HG02943 (cell line): Measurements from ENCODE around the gene HIF3A.

Experiments
- ATAC-seq: cut with Tn5 transposase; IDR thresholded peaks from one replicate; pipeline ENCODE4 v1.9.1; 2021; ENCODE audit warnings: mild to moderate bottlenecking, low read depth, moderate library complexity; ENCODE audit not compliant: unreplicated experiment

HIF3A gene

DNA sequence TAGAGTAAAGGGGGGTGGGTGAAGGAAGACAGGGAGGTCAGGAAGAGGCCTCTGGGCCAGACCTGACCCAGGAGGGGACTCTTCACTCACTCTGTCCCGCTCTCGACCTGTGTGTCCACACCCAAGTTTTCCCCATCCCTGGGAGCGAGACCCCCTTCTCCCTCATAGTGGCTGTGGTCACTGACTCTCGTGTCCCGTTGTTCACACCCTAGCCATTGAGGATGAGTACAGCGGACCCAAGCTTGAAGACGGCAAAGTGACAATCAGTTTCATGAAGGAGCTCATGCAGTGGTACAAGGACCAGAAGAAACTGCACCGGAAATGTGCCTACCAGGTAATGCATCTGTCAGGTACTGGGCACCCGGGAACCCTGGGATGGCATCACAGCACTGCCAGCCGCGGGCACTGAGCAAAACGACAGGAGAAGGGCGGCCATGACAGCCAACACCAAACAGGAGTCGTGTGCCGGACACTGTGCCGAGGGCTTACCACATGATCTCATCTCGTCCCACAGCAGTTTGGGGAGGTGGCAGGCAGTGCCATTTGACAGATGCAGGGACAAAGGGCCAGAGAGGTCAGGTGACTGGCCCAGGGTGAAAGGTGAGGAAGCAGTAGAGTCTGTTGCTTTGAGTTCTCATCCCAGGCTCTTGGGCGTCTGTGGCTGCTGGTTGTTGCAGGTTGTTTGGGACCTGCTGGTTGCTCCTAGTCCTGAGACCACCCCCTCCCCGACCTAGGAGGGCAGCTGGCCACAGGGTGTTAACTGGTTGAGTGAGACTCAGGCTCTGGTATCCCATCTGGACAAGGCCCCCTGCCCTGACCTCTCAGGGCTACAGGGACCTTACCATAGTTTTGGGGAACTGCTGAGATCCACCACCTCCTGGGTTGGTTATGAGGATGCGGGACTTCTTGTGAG lies 79.7 kb downstream of the HIF3A start:
- ATAC-seq, result no peak

DNA sequence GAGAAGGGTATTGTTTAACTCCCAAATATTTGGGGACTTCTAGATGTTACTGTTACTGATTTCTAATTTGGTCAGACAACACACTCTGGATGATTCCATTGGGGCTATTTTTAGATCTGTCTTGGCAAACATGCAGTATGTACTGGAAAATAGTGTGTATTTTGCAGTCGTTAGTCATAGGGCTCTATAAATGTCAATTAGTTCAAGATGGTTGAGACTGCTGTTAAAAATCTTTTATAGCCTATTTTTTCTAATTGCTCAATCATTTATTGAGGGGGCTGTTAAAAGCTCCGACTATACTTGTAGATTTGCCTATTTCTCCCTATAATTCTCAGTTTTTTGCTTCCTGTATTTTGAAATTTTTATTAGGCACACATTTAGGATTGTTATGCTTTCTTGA lies 81.4 kb downstream of the HIF3A start:
- no peak for ATAC-seq

DNA sequence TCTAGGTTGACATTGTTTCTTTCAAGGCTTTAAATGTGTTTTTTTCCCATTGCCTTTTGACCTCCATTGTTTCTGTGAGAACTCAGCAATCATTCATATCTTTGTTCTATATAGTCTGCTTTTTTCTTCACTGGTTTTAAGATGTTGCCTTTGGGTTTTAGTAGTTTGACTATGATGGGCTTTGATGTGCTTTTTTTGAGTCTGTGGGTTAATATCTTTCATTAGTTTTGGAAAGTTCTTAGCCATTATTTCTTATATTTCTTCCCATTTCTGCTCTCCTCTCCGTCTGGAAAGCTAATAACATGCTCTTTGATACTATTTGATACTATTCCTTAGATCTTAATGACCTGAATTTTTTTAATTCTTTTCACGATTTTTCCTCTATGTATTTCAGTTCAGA lies 83.8 kb downstream of the HIF3A start:
- ATAC-seq, result no peak

DNA sequence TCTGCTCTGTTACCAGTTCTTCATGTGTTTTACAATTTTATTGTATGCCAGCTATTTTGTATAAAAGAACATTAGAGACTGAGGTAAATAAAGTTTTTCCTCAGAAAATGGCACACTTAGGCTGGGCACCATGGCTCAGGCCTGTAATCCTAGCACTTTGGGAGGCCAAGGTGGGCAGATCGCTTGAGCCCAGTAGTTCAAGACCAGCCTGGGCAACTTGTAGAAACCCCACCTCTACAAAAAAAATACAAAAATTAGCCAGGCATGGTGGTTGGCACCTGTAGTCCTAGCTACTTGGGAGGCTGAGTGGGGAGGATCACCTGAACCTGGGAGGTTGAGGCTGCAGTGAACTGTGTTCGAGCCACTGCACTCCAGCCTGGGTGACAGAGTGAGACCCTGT lies 84.5 kb downstream of the HIF3A start:
- no peak for ATAC-seq

DNA sequence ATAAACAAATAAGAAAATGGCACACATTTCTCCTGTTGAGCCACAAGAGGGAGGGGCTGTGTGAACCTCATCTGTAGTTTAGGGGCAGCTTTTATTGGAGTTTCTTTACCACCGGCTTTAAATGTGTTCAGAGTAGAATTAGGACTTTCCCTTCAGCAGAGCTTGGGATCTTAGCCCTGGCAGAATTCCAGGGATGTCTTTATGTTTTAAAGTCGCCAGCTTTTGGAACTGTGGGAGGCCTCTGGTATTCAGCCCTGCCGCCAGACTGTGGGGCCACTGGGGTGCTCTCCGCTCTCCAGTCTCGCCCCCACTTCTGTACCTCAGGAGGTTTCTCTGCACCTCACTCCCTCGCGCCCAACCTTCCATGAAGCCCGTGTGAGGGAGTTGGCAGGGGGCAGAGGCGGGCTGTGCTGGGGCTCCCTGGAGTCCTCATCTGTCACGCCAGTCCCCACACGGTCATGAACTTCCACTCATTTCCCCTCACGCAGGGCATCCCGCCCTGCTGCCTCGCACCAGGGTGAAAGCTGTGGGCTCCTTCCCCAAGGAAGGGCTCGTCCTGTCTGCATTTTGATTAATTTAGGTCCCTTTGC lies 85.0 kb downstream of the HIF3A start:
- no peak for ATAC-seq

DNA sequence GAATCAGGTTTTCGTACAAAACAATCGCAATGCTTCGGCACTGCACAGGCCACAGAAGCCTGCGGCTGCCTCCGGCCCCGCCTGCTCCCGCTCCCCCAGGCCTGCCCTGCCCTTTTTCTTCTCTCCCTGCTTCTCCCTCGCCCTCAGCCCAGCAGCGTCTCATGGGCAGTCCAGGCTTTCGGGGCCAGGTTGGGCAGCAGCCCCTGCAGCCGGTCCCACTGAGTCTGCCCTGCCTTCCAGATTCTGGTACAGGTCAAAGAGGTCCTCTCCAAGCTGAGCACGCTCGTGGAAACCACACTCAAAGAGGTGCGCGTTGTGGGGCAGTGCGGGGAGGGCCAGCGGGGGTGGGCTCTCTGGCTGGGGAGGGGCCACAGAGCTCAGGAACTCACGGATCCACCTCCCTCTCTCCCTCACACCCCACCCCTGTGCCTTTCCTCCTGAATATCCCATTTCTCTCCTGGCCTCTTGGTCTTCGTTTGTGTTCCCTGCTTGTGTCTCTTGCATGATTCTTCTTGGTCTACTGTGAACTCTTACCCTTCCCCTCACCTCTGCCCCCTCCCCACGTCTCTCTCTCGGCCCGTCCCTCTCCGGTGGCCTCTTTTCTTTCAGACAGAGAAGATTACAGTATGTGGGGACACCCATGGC lies 86.5 kb downstream of the HIF3A start:
- ATAC-seq, result no peak

DNA sequence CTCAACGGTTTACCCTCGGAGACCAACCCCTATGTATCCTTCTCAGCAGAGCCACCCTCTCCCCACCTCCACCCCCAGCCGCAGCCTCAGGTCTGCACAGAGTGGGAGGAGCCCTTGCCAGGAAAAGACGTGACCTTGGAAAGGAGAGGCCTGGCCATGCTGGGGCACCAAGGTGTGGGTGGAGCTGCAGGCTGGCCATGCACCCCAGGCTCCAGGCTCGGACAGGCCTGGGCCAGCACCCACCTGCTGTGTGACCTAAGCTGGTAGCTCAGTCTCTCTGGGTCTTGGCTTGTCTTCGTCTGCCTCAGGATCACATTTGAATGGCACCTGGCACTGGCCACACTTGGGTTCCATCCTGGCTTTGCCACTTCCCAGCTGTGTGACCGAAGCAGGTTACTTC lies 87.0 kb downstream of the HIF3A start:
- no peak for ATAC-seq

DNA sequence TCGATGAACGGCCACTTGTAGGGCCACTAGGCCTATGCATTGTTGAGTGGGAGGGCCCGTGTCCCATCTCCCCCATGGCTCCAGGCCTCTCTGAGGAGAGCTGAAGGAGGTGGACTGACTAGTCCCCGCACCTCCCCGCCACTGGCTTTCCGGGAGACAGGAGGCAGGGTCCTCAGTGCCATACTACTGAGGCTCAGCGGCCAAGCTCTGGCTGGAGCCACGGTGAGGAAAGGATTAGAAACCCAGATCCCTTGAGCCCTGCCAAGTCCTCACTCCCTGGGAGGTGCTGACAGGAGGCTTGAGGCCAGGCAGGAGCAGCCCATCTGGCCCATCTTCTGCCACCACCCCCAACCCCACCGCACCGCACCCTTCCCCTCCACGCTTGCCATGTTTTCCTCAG lies 87.6 kb downstream of the HIF3A start:
- ATAC-seq, result no peak

DNA sequence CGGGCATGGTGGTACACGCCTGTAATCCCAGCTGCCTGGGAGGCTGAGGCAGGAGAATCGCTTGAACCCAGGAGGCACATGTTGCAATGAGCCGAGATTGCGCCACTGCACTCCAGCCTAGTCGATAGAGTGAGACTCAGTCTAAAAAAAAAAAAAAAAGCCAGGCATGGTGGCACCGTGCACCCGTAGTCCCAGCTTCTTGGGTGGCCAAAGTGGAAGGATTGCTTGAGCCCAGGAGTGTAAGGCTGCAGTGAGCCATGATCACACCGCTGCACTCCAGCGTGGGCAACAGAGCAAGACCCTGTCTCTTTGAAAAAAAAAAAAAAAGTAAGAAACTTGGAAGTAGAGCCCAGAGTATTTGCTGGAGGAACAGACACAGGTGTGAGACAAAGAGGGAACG lies 88.8 kb downstream of the HIF3A start:
- no peak for ATAC-seq

DNA sequence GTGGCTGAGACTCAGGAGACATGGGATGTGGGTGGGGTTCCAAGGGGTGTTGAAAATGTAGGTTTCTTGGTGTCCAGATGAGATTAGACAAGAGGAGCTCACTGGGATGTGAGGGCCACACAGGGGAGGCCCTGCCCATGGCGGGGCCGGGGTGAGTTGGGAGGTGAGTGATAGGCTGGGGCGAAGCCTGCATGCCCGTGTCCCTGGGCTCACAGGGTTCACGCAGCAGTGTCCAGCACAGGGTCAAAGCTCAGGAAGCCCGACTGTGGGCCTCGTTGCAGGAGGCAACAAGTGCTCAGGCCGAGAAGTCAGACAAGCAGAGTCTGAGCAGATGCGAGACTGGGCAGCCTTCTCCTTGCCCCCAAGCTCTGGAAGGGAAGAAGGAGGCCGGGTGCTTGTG lies 89.3 kb downstream of the HIF3A start:
- no peak for ATAC-seq

DNA sequence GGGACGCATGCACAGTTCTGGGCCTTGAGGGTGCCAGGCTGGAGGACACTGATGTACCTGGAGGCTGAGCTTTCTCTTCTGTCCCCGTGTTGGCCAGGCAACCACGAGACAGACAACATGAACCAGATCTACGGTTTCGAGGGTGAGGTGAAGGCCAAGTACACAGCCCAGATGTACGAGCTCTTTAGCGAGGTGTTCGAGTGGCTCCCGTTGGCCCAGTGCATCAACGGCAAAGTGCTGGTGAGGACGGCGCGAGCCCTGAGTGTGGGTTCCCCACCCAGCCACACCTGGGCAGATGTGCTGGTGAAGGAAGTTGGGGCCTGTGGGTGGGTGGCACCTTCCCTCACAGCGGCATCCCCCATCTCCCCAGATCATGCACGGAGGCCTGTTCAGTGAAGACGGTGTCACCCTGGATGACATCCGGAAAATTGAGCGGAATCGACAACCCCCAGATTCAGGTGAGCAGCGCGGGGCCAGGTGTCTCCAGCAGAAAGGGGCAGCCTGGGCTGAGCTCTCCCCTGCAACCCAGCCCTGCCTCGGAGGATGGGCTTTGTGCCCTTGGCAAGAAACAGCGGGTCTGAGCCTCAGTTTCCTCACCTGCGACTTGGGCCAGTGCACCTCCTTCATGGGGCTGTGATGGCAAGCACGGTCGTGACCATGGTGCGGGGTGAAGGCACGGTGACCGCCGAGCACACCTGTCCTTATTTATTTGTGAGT lies 90.3 kb downstream of the HIF3A start:
- ATAC-seq, result no peak

DNA sequence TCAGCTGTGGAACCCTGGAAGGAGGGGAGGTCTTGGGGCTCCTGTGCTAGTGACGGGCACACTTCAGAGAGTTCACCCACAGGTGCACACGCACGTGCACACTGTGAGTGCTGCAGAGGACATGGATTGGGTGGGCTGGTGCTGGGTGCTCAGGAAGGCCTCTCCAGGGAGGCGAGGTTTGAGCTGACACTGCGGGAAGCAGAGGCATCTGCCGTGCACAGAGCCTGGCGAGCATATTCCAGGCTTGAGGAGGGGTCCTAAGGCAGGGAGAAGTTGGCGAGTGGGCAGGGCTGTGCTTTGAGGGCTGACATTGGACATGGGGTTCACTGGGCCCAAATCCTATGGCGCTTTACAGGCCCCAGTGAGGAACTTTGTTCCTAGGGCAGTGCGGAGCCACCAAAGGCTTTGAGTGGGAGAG lies 90.9 kb downstream of the HIF3A start:
- no peak for ATAC-seq

DNA sequence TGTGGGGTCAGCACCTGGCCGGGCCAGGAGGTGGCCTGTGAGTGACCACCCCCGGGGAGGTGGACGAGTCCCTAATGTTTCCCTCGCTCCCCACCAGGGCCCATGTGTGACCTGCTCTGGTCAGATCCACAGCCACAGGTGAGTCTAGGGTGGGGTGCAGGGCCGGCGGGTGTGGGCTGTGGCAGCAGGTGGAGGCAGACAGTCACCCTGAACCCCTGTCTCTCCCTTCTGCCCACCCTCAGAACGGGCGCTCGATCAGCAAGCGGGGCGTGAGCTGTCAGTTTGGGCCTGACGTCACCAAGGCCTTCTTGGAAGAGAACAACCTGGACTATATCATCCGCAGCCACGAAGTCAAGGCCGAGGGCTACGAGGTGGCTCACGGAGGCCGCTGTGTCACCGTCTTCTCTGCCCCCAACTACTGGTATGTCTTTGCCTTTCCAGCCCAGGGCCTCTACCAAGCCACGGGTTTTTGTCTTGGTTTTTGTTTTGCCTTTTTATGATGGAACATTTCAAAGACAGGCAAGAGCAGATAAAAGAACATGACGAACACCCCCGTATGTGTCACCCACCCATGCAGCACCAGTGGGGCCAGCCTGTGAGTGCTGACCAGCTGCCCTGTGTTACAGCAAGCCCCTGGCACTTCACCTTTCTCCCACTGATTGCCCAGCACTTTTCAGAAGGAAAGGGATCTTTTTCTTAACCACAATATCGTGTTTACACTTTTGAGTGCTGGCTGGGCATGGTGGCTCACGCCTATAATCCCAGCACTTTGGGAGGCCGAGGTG lies 91.7 kb downstream of the HIF3A start:
- no peak for ATAC-seq

DNA sequence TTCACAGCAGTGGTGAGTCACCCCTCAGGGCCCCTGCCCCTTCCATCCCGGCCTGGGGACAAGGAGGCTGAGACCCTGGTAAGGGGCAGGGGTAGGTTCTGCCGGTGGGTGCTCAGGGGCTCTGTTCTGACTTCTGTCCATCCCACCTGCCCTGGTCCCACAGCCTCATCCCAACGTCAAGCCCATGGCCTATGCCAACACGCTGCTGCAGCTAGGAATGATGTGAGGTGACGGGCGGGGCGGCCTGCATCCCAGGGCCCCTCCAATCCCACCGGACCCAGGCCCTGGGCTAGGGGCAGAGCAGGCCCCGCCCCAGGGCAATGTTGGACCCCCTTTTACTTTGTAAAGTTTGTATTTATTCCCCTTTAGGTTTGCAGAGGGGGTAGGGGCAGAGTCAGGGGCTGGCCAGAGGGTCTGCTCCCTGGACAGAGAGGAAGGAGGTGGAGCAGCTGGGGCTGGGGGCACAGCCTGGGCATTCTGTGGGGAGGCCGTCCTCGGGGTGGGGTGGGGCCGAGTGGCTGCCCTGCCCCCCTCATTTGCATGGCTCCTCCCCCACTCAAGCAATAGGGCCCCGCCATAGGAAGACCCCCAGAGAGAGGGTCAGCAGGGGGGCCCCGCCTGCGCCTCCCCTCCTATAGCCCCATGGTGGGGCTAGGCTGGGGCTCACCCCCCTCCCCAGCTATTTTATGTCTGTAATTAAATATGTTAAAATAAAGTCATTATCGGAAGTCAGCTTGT lies 93.4 kb downstream of the HIF3A start:
- no peak for ATAC-seq

DNA sequence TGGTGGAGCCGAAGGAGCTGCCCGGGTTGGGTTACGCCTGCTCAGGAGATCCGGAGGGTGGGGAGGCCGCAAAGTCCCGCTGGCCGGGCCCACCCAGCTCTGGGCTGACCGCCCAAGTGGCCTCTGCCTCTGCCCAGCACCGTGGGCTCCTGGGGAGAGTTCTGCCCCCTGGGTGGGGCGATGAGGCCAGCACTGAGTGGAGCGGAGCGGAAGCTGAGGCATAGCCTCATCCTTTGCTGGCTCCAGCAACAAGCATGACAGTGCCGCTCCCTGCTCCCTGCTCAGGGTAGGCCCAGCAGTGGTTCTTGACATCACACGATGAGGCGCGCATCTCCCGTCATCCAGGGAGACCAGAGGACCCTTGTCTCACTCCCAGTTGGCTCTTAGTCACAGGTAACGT lies 94.0 kb downstream of the HIF3A start:
- ATAC-seq, result no peak

DNA sequence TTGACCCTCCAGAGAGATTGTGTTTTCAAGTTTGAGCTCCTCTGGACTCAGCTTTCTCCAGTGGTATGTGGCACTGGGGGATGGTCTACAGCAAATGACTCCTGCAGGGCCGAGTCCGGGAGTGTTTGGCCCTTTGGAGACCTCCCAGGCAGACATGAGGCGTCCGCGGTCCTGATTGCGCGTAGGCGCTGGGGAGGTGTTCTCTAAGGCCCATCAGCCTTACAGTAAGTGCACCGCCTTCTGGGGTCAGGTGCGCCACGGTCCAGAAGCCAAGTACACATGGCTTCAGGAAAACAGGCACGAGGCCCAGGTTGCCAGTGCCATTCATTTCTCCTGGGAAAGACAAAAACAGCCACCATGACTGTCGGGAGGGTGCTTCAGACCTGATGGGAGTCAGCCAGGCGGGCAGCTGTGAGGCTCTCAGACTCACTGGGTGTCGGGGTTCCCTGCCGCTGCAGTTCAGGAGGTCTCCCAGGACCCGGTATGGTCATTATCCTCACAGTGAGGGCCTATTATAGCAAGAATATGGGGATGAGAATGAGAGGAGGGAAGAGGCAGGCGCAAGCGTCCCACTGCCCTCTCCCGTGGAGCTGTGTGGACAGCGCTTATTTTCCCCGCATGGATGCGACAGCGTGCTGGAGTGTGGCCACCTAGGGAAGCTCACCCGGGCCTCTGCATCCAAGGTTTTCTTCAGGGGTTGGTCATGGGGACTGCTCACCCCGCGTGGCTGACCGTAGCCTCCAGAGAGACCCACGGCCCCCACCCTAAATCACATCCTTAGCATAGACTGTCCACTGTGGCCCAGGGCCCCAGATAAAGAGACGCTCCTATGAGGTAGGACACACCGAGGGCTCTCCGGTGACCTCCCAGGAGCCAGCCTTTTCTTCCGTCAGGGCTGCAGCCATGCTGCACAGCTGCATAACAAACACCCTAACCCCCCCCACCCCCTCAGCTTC lies 94.7 kb downstream of the HIF3A start:
- ATAC-seq, result no peak

DNA sequence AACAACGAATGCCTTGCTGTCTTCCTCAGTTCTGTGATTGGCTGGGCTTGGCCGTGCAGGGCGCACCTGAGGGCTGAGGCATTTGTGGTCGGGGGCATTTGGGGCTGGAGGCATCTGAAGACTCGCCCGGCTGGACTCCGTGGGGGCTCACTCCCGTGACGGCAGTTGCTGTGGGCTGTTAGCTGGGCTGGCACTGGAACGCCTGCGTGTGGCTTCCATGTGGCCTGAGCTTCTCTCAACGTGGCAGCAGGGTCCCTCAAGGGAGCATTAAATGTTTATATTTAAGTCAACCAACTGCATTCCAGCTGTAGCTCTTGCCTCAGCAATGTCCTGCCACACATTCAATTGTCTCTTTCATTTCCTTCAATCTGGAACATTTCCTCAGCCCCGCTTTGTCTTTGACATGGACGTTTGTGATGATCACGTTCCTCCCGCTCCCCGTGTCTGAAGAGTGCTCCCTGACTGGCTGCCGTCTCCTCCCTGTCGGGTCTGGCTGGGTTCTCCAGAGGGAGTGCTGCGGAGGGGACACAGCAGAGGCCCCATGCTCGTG lies 95.5 kb downstream of the HIF3A start:
- ATAC-seq, result no peak

DNA sequence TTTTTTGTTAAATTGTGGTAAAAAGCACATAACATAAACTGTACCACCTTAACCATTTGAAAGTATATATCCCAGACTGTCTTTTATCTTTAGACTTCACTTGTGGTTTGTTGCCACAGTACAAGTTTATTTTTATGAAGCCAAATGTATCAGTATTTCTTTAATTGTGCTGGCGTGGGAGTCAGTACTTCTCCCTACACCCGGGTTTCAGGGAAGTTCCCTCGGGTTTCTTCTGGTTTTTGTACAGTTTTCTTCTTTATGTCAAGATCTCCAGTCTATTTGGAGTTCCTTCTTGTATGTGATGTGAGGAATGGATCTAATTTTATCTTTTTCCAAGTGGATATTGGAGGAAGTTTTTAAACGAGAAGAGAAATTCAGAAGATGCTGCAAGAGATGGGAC lies 96.0 kb downstream of the HIF3A start:
- no peak for ATAC-seq
